ENCODE results near the gene CUEDC1.

The CUEDC1 gene

DNA sequence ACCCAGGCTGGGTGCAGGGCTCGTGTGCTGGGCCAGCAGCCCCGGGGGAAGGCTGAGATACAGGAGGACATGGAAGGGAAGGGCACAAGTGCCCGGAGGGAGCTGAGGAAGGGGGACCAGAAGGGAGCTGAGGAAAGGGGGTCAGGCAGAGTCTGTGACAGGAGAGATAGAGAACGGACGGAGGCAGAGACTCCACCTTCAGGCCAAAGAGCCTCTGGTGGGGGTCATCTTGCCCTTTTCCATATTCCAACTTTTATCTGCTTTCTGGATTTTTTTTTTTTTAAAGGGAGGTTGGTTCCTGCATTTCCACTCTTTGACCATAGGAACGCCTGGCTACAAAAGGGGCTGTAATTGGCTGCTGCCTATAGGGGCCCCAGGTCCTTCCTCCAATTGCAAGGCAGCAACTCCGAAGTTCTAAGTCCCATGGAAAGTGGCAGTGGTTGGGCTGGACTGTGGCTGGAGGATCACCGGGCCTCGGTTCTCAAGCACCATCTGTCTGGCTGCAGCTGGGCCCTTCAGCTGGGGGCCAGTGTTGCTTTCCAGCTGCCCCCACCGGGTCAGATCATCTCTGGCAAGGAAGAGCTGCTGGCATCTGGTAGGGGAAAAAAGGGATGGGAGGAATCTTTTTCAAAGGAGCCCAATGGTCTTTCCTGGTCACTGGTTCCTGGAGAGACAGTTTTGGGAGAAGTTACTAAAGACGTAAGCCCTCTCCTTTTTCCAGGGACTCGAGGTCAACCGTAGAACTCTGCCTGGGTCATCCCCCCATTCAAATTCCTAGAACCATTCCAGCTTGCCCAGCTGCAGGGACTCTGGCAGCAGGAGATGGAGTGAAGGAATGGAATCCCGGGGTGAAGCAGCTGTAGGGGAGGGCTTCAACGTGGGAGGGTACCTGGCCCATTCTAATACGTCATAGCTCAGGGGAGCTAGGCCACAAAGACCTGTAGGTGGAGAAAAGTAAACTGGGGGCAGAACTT, 92.2 kb downstream of the CUEDC1 start:
- H3K27ac ChIP-seq (ENCODE audit: low read length) = no peak overlapping the region
- peaks cover 25% of the 10 kb centered on the region for H3K4me1 ChIP-seq (ENCODE audit: insufficient read depth, low read length)
- no peaks in the 10 kb centered on the region for H4K20me1 ChIP-seq (ENCODE audit: insufficient read depth, low read length)
- no peaks in the 10 kb centered on the region for H3K79me2 ChIP-seq (ENCODE audit: insufficient read depth, low read length)
- TF ChIP-seq EZH2 (IDR thresholded peaks at IDR 0.05; ENCODE audit: borderline replicate concordance, low read depth, low read length, severe bottlenecking) = no peak
- TF ChIP-seq, protein P1, sequence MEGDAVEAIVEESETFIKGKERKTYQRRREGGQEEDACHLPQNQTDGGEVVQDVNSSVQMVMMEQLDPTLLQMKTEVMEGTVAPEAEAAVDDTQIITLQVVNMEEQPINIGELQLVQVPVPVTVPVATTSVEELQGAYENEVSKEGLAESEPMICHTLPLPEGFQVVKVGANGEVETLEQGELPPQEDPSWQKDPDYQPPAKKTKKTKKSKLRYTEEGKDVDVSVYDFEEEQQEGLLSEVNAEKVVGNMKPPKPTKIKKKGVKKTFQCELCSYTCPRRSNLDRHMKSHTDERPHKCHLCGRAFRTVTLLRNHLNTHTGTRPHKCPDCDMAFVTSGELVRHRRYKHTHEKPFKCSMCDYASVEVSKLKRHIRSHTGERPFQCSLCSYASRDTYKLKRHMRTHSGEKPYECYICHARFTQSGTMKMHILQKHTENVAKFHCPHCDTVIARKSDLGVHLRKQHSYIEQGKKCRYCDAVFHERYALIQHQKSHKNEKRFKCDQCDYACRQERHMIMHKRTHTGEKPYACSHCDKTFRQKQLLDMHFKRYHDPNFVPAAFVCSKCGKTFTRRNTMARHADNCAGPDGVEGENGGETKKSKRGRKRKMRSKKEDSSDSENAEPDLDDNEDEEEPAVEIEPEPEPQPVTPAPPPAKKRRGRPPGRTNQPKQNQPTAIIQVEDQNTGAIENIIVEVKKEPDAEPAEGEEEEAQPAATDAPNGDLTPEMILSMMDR (IDR thresholded peaks at IDR 0.05; ENCODE audit: borderline replicate concordance, extremely low read depth, low read length, poor library complexity, severe bottlenecking) = no peak
- no peak for DNase-seq
- no peaks in the 10 kb centered on the region for H3K27me3 ChIP-seq (ENCODE audit: insufficient read depth, low read length, poor library complexity)
- no peak overlapping the region for H2AFZ ChIP-seq (ENCODE audit: low read depth, low read length)
- H3K9me3 ChIP-seq (ENCODE audit: insufficient read depth, low read length, severe bottlenecking) = no peaks in the 10 kb centered on the region
- no peak overlapping the region for H3K9ac ChIP-seq (ENCODE audit: low read depth, low read length)
- no peak overlapping the region for H3K4me3 ChIP-seq (ENCODE audit: low read depth in 1 of 2, low read length in 2 of 2)
- no peaks in the 10 kb centered on the region for H3K36me3 ChIP-seq (ENCODE audit: insufficient read depth, low read length)
- ATAC-seq (ENCODE audit: insufficient read depth, low read depth) = no peak
- H3K4me2 ChIP-seq (ENCODE audit: insufficient read depth, low read length) = no peak overlapping the region

DNA sequence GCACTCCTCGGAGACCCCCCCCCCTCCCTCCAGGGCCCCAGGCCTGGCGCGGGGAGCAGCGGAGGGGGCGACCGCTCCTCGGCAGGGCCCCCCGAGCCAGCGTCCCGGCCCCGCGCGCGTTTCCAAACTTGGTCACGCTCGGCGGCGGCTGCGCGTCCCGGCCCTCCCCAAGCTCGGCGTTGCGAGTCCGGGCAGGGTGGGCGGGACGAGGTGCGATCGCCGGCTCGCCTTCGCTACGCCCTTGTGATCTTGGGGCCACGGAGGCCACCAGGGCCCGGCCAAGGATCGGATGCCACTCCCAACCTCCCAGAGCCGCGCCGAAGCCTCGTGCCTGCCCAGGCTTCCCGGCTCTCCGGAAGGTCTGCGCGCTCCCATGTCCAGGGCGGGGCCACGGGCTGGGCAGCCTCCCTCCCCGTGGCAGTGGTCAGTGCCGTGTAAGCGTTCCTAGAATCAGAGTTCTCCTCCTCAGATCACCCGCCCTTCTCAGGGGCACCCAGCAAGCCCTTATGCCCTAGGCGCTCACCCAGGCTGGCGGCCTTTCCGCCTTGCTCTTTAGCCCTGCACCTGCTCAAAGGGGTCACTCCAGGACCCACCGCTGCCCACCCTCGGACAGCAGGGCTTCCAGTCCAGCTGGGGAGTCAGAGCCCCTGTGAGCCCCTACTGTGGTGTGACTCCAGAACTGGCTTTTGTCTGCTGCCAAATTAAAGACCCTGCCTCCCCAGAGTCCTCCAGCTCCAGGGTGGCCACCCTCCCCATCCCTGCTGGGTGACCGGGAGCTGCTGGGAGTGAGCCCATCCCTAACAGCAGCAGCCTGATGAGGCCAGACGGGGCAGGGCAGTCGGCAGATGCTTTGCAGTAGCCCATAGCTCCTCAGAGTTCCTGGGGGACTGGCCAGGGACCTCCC, 93.2 kb downstream of the CUEDC1 start:
- Histone ChIP-seq H3K27ac (ENCODE audit: low read length) (no peak overlapping the region), H3K4me2 (ENCODE audit: insufficient read depth, low read length) (no peak overlapping the region), H3K9me3 (ENCODE audit: insufficient read depth, low read length, severe bottlenecking) (no peaks in the 10 kb centered on the region), H3K27me3 (ENCODE audit: insufficient read depth, low read length, poor library complexity) (no peaks in the 10 kb centered on the region), H4K20me1 (ENCODE audit: insufficient read depth, low read length) (no peaks in the 10 kb centered on the region), H2AFZ (ENCODE audit: low read depth, low read length) (no peak overlapping the region), H3K36me3 (ENCODE audit: insufficient read depth, low read length) (no peaks in the 10 kb centered on the region), H3K79me2 (ENCODE audit: insufficient read depth, low read length) (no peaks in the 10 kb centered on the region), H3K4me1 (ENCODE audit: insufficient read depth, low read length) (peaks cover 15% of the 10 kb centered on the region), H3K9ac (ENCODE audit: low read depth, low read length) (no peak overlapping the region), H3K4me3 (ENCODE audit: low read depth in 1 of 2, low read length in 2 of 2) (no peak overlapping the region)
- ATAC-seq (ENCODE audit: insufficient read depth, low read depth) (no peak), DNase-seq (no peak)
- TF ChIP-seq, protein P1 (IDR thresholded peaks at IDR 0.05; ENCODE audit: borderline replicate concordance, extremely low read depth, low read length, poor library complexity, severe bottlenecking) = no peak
- no peak for TF ChIP-seq EZH2 (IDR thresholded peaks at IDR 0.05; ENCODE audit: borderline replicate concordance, low read depth, low read length, severe bottlenecking)

DNA sequence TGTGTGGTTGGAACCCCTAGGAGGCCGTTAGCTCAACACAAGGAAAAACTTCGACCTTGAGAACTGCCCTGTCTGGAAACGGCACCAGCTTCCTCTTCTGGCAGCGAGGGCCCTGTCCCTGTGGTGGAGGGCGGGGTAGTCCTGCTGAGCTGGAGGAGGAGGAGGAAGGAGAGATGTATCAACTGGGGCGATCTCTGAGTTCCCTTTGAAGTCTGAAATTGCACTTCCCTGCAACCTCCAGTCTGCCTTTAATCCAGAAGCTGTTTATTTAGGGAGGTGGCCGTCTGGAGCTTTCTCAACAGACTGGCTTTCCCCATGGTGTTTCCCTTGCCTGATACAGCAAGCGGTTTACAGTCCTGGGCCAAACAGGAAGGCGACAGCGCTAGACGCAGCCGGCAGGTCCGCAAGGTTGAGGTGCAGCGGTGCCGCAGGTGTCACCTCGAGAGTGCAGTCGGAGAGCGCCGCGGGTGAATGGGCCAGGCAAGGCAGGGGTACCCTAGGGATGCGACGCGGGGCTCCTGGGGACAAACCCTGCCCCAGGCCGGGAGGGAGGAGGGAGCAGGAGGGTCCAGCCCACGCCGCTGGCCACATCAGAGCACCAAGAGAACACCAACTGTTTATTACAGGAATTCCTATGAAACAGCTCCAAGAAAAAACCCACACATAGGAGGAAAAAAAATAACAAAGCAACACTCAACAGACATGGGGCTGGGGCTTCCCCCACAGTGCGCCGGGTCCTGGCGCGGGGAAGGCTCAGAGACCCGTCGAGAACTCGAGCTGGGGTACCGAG, 94.0 kb downstream of the CUEDC1 start:
- Histone ChIP-seq H3K79me2 (ENCODE audit: insufficient read depth, low read length) (no peaks in the 10 kb centered on the region), H3K36me3 (ENCODE audit: insufficient read depth, low read length) (no peaks in the 10 kb centered on the region), H3K4me2 (ENCODE audit: insufficient read depth, low read length) (peak overlapping the region; percentile 9; the same call in 1 of the 2 replicates), H3K9me3 (ENCODE audit: insufficient read depth, low read length, severe bottlenecking) (no peaks in the 10 kb centered on the region), H3K27me3 (ENCODE audit: insufficient read depth, low read length, poor library complexity) (no peaks in the 10 kb centered on the region), H2AFZ (ENCODE audit: low read depth, low read length) (peak overlapping the region; percentile 12; the same call in 1 of the 2 replicates), H3K27ac (ENCODE audit: low read length) (no peak overlapping the region), H3K9ac (ENCODE audit: low read depth, low read length) (no peak overlapping the region), H4K20me1 (ENCODE audit: insufficient read depth, low read length) (no peaks in the 10 kb centered on the region), H3K4me1 (ENCODE audit: insufficient read depth, low read length) (peaks cover 11% of the 10 kb centered on the region), H3K4me3 (ENCODE audit: low read depth in 1 of 2, low read length in 2 of 2) (no peak overlapping the region)
- DNase-seq = peak; percentile 62
- no peak for TF ChIP-seq EZH2 (IDR thresholded peaks at IDR 0.05; ENCODE audit: borderline replicate concordance, low read depth, low read length, severe bottlenecking)
- TF ChIP-seq, protein P1 (IDR thresholded peaks at IDR 0.05; ENCODE audit: borderline replicate concordance, extremely low read depth, low read length, poor library complexity, severe bottlenecking) = no peak
- ATAC-seq (ENCODE audit: insufficient read depth, low read depth) = peak; percentile 79

Data from DND-41 (cell line).